GM12875 (cell line): Measurements from ENCODE around the gene IREB2.
"Not testable (repeated sequence)": the region's sequence is repeated elsewhere in the genome, so short reads cannot be mapped to it uniquely, and the experiment has no call there.

ENCODE experiments used
- H3K4me3 ChIP-seq: one replicate; pipeline ENCODE4 v1.5.1; 2011; ENCODE audit warnings: low read depth, low read length, control low read depth
- CTCF ChIP-seq: IDR thresholded peaks from 2 replicates; pipeline ENCODE4 v1.5.1; 2011; ENCODE audit warnings: low read depth, mild to moderate bottlenecking, control low read depth, inconsistent platforms, low read length, moderate library complexity, borderline replicate concordance; ENCODE audit not compliant: insufficient read depth

IREB2 gene

GRCh38 chr15:78506971-78507830, 69.2 kb downstream of the IREB2 start, which contains the start of gene HYKK:
Gene HYKK, plus strand, starts transcription at chr15:78507577. Its CDS starts 5,512 bp downstream, at chr15:78513089.
- peak within 1 kb of the TSS; percentile 57 for H3K4me3 ChIP-seq
- 0 out of 2 replicates have a peak, but pooled peaks have one; percentile 9 for TF ChIP-seq CTCF

GRCh38 chr15:78507831-78508160, 69.8 kb downstream of the IREB2 start:
- no peak for TF ChIP-seq CTCF
- peak overlapping the region; percentile 57 for H3K4me3 ChIP-seq

- no peak for TF ChIP-seq CTCF
- H3K4me3 ChIP-seq: no peak overlapping the region
Observed at GRCh38 chr15:78508272-78508671, 70.3 kb downstream of the IREB2 start.

- no peak overlapping the region for H3K4me3 ChIP-seq
- TF ChIP-seq CTCF: no peak
Observed at GRCh38 chr15:78509726-78510312, 71.8 kb downstream of the IREB2 start.

GRCh38 chr15:78520035-78520434, 82.0 kb downstream of the IREB2 start:
- not testable (repeated sequence) for H3K4me3 ChIP-seq

- no peak for TF ChIP-seq CTCF
- H3K4me3 ChIP-seq: no peak overlapping the region
Observed at GRCh38 chr15:78524230-78524629, 86.2 kb downstream of the IREB2 start.

GRCh38 chr15:78527325-78527724, 89.3 kb downstream of the IREB2 start:
- H3K4me3 ChIP-seq: no peak overlapping the region
- TF ChIP-seq CTCF: no peak

- TF ChIP-seq CTCF: no peak
- H3K4me3 ChIP-seq: no peak overlapping the region
Observed at GRCh38 chr15:78533331-78533730, 95.3 kb downstream of the IREB2 start.
